ENCODE measurements around the gene FAM50B.

FAM50B gene, protein sequence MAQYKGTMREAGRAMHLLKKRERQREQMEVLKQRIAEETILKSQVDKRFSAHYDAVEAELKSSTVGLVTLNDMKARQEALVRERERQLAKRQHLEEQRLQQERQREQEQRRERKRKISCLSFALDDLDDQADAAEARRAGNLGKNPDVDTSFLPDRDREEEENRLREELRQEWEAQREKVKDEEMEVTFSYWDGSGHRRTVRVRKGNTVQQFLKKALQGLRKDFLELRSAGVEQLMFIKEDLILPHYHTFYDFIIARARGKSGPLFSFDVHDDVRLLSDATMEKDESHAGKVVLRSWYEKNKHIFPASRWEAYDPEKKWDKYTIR

DNA sequence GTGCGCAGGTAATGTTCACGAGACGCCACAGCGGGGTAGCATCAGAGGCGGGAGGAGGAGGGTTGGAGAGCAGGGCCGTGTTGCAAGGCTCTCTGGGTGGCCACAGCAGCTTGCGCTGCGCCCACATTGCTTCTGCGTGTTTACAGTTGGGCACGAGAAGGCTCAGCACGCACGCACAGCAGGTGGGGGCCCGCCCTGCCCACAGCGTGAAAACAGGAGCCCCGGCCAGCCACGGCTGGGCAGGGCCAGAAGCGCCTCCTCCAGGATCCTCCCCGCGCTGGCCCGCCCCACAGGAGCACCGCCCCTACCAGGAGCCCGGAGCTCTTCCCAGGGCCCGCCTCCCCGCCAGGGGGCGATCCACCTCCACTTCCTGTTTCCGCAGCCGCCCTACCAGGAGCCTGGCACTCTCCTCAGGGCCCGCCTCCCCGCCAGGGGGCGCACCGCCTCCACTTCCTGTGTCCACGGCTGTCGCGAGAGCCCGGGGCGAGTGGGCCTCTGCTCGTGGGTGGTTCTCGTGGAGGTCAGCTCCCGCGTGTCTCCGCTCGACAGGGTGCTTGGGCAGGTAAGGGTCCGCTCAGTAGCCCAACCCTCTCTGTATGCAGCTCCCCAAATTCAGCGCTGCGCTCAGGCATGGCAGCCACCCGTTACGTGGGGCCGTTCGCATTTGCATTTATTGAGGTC is at the start of gene FAM50B:
Gene FAM50B, plus strand, starts transcription at position 449 of the 681 bp plus-strand sequence. CDS start 439 bp downstream, outside the sequence.
- DNase-seq: peak; percentile 98

DNA sequence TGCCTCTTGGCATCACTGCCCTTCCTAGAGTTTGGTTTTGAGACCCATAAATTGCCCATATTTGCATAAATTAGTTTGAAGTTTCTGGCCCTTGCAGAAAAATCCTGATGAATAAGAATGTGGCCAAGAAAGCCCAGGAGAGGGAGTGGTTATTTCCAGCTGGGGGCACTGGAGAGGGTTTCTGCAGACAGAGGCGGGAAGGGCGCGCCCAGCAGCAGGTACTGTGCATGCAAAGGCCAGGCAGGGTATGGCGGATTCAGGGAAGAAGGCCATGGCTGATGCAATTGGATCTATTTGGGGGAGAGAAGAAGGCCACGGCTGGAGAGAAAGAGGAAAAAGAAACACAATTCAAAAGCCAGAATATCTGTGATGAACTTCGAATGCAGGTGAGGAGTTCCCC is 49.5 kb upstream of the FAM50B start:
- DNase-seq: no peak

DNA sequence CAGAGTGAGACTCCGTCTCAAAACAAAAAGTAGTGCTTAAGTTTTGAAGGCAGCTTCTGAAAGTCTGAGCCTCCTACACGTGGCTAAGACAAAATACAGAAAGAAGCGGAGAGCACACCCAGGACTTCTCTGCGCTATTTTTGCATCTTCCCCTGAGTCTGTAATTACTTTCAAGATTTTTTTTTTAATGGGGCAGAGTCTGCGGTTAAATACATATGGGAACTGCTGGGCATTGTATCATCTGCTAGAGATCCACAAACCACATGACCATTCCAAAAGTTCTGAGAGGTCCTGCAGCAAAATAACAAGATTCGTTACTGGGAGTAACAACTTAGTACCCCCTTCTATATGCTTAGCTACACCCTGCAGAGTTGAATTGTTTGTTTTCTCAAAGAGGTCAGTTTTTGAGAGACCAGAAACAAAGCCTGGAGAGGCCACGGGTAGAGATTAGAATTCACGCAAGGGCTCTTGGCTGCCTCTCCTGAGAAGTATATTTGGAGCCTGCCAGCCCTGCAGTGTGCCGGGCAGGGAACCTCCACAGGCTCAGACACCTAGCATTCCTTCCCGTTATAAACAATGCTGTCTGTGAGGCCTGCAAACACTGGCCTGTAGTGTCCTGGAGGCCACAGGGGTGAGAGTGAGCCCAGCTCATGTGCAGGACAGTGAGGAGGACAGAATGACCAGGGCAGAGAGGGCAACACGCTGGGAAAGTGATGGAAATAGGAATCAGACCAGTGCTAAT is 48.2 kb upstream of the FAM50B start:
- no peak for DNase-seq

DNA sequence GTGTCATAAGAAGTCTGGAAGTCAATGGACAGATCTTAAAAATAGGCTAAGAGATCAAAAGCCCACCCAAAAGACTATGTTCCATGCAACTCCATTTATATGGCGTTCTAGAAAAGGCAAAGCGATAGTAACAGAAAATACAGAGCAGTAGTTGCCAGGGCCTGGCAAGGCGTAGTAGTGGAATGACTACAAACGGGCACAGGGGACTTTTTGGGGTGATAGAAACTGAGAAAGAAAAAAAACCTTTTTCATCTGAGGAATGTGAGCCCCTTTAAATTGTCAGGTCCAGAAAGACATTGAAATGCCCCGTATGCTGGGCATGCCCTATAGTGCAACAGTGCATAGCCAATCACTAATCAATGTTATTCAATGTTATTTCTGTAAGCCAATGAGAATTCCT is 47.2 kb upstream of the FAM50B start:
- DNase-seq: no peak

DNA sequence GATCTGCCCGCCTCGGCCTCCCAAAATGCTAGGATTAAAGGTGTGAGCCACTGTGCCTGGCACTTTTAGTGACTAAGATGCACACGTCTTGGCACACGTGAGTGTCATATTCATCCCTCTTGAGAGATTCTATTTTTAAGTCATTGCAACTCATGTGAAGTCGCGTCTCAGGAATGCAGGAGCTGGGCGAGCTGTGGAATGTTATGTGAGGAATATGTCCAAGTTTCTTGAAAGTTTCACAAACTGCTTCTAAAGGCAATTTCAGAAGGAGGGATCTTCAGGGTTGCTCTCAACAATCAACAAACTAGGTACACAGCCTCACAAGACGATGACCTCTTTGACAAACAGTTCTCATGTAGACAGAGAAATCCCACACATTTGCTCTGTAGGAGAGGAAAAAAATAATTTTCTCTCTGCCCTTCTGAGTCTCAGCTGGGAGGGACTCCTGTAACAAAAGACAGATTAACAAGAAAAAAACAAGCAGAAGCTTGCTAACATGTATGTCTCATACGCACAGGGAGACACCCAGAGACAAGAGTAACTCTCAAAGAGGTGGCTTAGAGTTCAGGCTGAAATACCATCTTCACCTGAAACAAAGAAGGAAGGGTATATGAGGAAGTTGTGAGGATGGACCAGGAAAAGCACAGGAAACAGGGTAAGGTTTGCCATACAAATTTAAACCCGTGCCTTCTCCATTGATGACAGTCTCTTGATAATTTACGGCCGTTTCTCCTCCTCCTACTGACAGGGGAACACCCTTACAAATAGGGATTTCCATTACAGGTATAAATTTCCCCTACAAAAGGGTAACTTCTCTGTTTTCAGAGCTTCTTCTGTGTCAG is 45.3 kb upstream of the FAM50B start:
- no peak for DNase-seq

DNA sequence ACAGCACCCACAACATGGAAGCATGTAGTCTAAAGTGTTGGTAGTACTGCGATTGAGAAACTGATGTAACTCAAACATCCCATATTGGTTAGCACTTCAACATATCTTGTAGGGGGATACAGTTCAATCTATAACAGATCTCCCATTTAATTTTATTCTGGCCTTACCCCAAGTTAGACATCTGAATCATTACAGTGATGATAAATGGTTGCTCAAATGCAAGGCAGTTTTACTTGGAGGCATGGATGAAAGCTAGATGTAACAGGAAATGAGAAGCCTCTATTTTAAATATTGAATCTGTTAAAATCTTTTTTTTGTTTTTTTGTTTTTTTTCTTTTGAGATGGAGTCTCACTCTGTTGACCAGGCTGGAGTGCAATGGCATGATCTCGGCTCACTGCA is 44.2 kb upstream of the FAM50B start:
- no peak for DNase-seq

DNA sequence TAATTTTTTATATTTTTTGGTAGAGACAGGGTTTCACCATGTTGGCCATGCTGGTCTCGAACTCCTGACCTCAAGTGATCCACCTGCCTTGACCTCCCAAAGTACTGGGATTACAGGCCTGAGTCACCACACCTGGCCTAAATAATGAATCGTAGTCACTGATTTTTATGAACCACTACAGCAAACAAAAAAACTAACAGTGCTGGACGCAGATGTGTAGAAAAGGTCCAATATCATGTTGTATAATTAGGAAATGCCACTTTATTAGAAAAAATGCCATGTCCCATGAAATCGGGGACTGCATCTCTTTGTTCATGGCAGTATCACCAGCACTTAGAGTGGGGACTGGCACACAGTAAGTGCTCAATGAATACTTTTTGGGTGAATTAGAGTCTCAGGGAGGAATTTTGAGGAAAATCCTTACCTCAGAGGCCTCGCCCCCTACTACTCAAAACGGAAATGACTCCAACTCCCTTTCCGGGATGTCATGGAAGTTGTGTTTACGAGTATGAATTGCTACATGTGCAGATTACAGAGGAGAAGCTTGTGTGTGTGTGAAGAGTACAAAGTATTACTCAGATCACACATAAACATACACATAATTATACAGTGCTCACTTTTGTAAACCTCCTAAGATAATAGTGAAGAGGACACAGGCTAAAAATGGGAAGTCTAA is 43.6 kb upstream of the FAM50B start:
- no peak for DNase-seq

DNA sequence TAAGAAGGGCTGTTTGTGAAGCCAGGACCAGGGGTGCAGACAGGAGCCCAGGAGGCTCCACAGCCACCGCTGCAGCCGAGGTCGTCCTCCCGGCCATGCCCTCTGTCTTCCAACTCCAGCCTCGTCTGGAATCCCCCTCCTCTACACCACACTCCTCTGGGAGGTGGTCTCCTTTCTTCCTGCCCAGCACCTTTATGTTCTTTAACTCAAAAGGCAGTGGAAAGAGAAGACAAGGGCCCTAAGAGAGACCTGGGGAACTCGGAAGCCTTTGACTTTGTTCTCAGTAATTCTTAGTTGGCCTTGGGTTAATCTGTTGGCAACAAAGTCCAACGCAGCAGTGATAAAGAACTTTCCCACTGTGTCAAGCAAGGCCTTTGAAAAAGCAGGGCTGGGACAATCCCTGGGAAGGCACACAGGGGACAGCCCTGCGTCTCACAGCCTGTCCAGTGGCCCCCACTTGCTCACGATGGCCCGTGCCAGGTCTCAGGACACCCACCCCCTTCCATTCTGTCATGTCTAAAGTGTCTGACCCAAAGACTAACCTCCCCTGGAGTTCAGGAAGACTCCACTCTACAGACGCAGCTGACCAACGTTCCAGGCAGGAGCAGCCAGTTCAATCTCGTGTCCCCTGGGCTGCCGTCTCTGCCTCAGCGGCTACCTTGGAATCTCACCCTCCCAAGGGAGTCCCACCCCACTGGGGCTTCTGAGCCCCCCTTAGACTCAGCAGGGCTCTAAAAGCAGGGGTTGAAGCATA is 42.8 kb upstream of the FAM50B start:
- DNase-seq: no peak

DNA sequence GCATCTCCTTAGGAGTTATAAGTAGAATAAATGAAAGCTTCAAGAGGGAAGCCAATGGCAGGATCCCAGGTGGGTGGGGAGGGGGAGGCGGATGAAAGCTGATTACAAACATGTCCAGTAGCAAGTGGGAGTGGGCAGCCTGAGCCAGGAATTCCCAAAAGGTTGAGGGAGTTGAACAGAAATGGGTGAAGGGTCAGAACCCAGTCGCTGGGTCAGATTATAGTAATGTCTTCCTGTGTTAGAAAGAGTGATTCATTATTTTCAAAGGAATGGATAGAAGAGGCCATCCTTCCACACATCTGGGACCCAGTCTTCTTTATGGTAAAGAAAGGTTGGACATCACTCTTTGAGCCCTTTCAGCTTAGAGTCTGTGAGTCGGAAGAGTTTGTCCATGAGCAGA is 41.0 kb upstream of the FAM50B start:
- no peak for DNase-seq

DNA sequence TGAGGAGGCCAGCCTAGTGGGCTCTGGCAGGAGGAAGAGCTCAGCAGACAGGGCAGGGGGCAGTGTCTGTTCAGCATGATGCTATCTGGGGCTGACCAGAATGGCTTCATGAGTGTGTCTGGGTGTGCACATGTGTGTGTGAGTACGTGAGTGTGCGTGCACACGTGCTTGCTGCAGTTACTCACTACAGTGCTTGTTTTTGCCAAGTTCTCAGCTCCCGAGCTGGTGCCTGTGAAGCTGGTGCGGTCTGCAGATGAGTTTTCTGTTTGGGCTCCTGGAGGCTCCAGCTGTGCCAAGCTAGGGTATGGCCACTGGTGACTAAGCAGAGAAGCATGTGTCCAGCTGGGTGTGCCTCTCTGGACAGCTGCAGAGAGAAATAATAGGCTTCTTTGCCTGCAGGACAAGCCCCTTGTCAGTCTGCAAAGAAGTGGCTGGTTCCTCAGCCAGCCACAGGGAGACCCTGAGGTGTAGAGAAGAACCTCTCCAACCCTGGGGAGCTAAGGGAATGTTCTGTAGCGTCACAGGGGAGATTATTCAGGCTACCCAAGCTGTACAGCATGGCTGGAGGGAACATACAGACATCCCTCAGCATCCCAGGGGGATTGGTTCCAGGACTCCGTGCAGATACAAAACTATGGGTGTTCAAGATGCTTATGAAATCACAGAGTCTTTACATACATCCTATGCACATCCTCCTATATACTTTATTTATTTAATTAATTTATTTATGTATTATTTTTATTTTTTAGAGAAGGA is 40.2 kb upstream of the FAM50B start:
- DNase-seq: no peak

DNA sequence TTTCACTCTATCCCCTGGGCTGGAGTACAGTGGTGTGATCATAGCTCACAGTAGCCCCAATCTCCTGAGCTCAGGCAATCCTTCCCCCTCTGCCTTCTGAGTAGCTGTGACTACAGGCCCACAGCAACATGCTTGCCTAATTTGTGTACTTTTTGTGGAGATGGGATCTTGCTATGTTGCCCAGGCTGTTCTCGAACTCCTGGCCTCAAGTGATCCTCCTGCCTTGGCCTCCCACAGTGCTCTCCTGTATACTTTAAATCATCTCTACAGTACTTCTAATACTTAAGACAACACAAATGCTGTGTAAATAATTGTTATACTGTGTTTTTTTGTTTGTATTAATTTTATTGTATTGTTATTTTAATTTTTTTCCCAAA is 39.7 kb upstream of the FAM50B start:
- DNase-seq: no peak

DNA sequence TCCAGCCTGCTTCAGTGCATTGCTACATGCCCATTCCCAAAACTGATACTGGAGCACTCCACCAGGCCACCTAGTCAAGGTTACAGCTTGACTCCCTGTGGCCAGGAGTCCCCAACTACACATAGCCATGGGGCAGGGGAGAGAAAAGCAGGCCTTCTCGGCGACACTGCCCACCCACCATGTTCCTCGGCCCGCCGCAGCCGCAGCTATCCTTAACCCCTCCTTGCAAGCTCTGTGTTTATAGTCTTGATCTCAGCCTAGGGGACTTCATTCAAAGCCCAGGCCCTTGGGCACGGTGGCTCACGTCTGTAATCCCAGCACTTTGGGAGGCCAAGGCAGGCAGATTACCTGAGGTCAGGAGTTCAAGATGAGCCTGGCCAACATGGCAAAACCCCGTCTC is 39.2 kb upstream of the FAM50B start:
- DNase-seq: no peak

DNA sequence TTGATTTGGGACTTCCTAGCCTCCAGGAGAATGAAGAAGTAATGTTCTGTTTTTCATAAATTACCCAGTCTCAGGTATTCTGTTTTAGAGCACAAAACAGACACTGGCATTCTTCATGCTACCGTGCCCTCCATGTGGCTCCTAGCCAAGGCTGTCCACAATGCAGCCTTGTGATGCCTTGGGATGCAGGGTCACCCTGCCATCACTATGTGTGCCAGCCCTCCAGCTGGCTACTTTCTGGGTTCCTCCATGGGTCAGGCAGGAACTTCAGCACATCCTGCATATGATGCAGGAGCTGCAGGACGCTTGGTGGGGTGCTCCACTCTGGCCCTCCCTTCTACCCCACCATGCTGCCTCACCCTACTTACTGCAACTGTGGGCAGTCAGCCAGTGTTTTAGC is 38.0 kb upstream of the FAM50B start:
- DNase-seq: no peak

DNA sequence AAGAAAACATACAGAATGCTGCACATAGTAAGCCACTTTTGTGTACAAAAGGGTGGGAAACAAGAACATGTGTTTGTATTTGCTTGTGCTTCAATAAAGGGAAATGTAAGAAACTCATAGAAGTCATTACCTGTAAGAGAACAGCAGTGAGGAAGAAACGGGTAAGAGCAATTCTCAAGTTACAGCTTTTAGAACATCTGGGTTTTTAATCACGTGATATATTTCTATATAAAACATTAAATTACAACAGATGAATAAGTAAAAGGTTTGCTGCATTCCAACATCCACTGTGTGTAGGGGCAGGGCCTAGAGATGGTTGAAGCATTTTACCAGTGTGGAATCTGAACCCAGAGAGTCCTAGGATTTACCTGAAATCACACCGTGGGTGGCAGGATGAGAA is 36.6 kb upstream of the FAM50B start:
- DNase-seq: no peak

DNA sequence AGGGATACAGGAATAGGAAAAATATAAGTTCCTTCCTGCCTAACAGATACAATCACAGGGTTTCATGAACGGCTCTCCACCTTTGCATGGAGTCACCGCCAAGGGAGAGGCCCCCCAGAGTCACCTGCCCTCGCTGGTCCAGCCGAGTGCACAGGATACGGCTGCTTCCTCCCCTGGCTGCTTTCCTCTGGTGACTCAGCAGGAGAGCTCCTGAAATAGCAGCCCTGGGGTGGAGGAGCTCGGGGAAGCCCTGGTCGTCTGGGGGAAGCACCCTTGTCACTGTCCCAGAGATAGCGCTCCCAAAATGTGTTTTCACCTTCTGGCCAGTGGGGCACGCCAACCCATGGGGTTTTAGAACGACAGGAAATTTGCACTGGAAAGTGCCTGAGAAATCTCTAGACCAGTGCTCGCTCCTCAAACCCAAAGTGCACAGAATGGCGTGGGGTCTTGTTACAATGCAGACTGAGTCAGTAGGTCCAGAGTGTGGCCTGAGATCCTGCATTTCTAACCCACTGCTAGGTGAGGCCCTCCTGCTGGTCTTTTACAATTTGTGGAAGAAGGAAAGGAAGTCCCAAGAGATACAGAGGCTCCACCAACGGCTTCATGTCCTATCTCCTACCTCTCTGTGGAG is 35.9 kb upstream of the FAM50B start:
- no peak for DNase-seq

DNA sequence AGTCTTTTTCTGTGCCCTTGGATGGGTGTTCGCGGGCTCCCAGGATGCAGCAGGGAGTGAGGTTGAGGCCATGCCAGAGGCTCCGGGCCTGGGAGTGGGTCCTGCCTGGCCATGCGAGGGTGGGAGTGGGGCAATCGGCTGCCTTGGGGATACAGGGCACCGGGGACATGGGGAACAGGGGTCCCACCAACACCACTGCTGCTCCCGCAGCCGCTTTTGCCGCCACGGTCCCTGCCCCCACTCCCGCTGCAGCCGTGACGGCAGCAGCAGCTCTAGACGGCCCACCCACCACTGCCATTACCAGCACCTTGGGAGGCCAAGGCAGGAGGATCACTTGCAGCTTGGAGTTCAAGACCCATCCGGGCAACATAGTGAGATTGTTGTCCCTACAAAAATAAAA is 35.3 kb upstream of the FAM50B start:
- DNase-seq: no peak

DNA sequence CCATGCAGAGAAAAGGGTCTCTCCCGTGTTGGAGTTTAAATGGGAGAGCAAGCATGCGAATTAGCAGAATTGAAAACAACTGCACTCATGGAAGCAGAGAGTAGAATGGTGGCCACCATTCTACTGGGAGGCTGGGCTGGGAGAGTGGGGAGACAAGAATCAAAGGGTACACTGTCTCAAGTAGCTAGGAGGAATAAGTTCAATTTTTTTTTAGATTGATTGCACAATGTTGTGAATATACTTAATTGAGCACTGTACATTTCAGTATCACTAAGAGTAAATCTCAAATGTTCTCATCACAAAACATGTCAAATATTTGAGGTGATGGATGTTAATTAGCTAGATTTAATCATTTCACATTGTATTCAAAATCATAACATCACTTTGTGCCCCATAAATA is 34.6 kb upstream of the FAM50B start:
- no peak for DNase-seq

DNA sequence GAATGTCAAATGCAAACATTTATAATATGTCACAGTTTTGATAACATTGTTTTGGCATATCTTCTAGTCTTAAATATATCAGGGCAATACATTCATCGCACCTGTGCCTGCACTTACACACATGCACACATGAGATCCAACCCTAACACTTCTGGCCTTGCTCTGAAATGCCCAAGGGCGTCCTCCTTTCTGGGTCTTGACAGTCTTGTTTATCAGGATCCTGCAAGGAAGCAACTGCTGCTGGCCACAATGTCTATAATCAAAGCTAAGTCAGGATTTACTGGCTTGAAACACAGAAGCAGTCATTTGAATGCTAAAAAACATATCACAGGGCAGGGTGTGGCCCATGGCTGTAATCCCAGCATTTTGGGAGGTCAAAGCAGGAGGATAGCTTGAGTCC is 32.9 kb upstream of the FAM50B start:
- DNase-seq: no peak

DNA sequence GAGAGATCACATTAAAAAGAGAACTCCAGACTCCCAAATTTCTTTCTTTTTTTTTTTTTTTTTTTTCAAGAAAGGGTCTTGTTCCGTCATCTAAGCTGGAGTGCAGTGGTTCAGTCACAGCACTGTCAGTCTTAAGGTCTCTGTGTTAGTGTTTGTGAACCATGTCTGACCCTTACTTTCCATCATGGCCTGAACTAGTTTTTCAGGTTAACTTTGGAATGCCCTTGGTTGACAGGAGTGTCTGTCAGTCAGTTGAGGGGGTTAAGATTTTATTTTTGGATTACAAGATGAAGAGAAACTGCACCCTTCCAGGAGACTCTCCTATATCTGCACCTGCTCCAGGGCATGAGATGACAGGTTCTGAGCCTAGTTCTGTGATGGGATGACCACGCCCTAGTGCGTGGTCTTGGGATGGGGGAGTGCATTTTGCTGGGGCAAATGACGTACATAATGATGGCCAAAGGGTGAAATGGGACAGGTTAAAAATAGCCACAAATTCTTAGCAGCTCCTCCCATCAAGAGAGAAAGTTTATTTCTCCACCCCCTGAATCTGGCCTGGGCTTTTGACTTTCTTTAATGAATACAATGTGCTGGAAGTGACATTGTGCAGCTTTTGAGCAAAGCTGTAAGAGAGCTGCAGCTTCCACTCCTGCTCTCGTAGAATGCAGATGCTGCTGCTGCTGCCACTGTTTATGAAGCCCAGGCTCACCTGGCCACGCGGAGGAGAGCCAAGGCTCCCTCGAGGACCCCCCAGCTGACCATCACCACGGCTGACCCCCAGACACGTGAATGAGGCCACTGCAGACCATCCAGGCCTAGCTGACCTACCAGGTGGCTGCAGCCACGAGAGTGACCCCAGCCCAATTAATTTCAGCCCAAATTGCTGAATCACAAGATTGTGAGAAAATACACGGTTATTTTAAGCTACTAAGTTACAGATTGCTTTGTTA is 29.7 kb upstream of the FAM50B start:
- no peak for DNase-seq

All from activated effector memory CD4-positive, alpha-beta T cell treated with anti-CD3 and anti-CD28 coated beads, Interleukin-2, amount 50 U/mL, for 16 hours (primary cell).